ENCODE data around the gene POU2F1.

The POU2F1 gene

DNA sequence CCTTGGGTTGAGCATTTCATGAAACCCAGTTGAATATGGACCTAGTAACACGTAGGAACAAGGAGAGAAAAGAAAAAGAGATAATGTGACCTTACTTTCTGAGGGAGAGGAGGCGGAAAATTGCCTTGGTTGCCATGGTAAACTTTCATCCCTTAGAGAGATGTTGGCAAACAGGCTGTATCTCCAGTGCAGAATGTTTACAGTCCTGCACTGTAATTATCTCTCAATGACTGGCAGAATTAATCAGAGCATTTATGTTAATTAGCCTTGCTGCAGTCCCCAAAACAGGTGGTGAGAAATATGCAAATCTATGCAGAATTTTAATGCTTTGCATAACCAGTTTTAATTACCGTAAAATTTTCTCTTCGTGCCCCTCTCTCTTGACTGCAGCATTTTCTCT lies 150.3 kb downstream of the POU2F1 start:
- DNase-seq, result no peak

DNA sequence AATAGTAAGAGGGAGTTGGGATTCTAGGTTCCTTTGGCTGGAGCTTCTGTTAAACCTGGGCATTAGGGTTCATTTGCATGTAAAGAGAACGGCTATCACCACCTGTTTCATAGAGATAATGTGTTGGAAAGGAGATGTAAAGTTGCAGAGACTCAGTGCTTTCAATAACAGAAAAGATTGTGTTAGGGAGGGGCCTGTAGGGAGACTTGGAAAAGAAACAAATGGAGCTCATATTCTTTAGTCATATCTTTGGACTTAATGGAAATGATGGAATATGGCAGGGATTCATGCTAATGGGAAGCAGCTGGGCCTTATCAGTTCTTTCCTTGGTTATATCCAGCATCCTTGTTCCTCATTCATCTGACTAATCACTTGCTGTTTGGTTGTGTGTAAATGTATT lies 152.7 kb downstream of the POU2F1 start:
- no peak for DNase-seq

DNA sequence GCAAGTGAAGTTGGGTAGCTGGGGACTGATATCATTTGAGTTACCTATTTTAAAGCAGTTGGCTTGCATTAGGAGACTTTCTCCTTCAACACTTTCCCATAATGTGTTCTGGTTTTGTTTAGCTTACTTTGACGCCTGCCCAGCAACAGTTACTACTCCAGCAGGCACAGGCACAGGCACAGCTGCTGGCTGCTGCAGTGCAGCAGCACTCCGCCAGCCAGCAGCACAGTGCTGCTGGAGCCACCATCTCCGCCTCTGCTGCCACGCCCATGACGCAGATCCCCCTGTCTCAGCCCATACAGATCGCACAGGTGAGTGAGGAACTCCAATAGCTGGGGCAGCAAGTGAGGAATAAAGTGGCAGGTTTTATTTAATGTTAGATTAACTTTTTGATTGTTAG lies 153.3 kb downstream of the POU2F1 start:
- DNase-seq, result no peak

DNA sequence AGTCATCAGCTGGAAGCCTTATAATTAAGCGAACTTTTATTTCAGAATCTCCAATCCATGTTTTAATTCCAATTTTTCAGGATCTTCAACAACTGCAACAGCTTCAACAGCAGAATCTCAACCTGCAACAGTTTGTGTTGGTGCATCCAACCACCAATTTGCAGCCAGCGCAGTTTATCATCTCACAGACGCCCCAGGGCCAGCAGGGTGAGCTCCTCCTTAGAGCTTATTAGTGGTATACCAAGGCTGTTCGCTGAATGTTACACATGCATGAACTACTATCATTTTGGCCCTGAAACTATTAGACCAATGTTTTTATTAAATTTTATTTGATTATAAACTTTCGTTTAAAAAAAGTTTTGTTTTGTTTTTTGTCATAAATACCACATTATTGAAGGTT lies 155.3 kb downstream of the POU2F1 start:
- no peak for DNase-seq

- no peak for DNase-seq
Measured at GRCh38 chr1:167387251-167387910, 166.7 kb downstream of the POU2F1 start.

GRCh38 chr1:167388976-167389375 lies 168.3 kb downstream of the POU2F1 start:
- no peak for DNase-seq

- DNase-seq, result no peak
Measured at GRCh38 chr1:167392200-167392696, 171.6 kb downstream of the POU2F1 start.

GRCh38 chr1:167400359-167400953 lies 179.8 kb downstream of the POU2F1 start:
- DNase-seq, result no peak

DNA sequence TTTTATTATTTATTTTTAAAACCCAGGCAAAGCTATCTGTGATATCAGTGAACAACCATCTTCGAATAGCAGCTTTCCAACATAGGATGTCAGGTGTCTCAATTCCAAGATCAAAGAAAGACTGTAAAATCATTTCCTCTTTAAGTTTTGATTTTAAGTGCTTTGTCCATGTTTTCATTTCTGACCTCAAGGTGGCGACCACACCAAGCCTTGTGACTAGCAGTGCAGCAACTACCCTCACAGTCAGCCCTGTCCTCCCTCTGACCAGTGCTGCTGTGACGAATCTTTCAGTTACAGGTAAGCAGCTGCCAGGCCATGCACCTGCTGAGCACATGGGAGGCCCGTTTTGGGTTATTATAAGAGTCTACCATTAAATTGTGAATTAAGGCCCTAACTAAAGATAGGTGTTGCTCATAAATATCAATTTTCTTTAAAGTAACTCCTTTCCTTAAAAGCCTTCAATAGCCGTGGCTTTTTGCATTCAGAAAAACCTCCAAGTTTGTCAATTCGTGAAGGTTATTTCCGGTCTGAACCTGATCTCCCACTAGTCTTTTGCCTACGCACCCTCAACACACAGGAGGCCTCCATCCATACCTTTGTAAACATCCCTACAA lies 180.7 kb downstream of the POU2F1 start:
- DNase-seq, result peak; percentile 9

GRCh38 chr1:167404161-167404888 lies 183.6 kb downstream of the POU2F1 start:
- DNase-seq, result no peak

- DNase-seq, result no peak
Measured at GRCh38 chr1:167404908-167405307, 184.2 kb downstream of the POU2F1 start.

- DNase-seq, result no peak
Measured at GRCh38 chr1:167408355-167408754, 187.7 kb downstream of the POU2F1 start.

DNA sequence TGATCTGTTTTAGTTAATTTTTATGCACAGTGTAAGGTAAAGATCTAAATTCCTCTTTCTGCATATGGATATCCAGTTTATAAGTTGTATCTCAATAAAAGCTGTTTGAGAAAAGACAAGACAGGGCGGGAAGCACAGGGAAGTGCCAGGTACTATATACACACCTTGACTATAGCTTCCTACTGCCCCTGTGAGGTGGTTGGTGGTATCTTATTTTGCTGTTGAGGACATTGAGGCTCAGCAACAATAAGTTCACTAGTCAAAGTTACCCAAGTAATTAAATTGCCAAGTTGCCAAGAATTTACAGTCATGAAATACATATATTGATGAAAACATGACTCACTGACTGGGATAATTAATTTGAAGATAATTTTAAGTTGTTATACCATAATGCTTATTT lies 188.5 kb downstream of the POU2F1 start:
- DNase-seq, result no peak

GRCh38 chr1:167412072-167412471 lies 191.4 kb downstream of the POU2F1 start:
- peak; percentile 3 for DNase-seq

GRCh38 chr1:167412920-167413319 lies 192.2 kb downstream of the POU2F1 start:
- no peak for DNase-seq

GRCh38 chr1:167413328-167413727 lies 192.6 kb downstream of the POU2F1 start:
- DNase-seq, result no peak

GRCh38 chr1:167416506-167416905 lies 195.8 kb downstream of the POU2F1 start:
- DNase-seq, result no peak

DNA sequence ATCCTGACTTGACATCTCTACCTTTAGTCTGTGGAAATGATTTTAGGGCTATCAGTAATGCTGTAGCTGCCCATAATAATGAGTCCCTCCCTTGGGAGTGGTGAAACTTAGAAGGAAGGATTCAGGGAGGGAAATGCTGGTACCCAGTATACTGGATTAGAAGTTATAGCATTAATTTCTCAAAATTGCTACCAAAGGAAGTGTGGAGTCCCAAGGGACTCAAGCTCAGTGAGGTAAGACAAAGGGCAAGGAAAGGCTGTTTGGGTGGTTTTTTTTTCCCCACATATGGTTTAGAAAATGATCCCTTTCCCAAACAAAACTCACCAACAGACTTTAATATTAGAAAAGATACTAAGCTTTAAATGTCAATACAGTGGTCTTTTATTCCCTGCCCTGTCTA lies 197.7 kb downstream of the POU2F1 start:
- DNase-seq, result no peak

GRCh38 chr1:167419245-167419644 lies 198.6 kb downstream of the POU2F1 start:
- DNase-seq, result no peak

DNA sequence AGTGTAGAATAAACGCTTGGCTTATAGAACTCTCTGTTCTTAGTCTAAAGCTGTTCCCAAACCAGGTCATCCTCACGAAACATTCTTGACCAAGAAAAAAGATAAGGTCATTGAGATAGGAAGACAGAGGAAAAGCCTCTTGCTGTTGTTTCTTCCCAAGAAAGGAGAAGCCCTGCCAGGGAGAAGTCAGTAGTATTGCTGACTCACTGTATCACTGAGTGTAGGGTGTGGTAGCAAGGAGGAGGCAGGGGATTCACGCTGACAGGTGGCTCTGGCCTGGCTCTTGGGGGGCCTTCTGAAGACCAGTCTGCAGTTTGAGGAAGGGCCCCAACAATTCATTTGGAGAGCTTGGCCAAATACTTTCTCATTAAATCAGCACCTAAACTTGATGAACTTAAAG lies 199.8 kb downstream of the POU2F1 start:
- DNase-seq, result no peak

- no peak for DNase-seq
Measured at GRCh38 chr1:167423684-167424619, 203.3 kb downstream of the POU2F1 start.

DNA sequence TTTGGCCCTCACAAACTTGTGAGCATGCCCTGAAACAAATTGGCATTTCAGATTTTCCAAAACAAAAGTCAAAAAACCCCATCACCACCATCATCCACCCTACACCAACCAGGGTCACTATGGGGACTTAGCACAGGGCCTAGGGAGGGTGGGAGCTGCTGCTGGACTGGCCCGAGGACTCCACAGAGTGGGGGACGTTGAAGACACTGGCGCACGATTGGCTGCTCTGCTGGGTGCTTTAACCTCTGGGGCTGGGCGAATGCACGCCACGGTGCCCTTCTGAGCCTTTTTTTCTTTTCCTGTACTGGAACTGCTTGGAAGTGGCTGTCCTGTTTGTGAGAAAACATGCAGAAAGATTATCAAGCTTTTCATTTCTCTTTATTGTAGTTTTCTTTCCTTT lies 204.8 kb downstream of the POU2F1 start:
- DNase-seq, result no peak

DNA sequence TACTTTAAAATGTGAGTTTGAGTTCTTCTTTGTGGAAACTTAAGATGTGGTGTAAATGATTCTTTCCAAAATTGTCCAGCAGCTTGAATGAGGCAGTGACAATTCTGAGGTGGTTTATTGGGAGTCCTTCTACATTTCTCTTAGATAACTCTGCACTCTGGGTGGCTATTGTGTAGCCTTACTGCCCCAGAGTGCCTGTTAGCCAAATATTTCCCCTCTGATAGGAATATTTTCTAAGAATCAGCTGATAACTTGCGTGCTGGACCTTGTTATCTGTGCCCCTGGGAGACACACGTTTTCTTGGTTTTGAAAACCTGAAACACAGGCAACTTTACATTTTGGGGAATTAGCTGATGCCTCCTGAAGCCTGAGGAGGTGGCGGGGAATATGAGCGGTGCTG lies 206.0 kb downstream of the POU2F1 start:
- no peak for DNase-seq
